Muscle layer of duodenum (tissue), 2 donors: Measurements from ENCODE around the gene PRSS23.
"Not testable (repeated sequence)": the region's sequence is repeated elsewhere in the genome, so short reads cannot be mapped to it uniquely, and the experiment has no call there.

ENCODE experiments used
- H3K27ac ChIP-seq: one replicate; pipeline ENCODE4 v1.7.0; 2013; ENCODE audit warnings: mild to moderate bottlenecking, low read length
- H3K27me3 ChIP-seq: one replicate; pipeline ENCODE4 v1.7.0; 2013; ENCODE audit warnings: low read depth, mild to moderate bottlenecking, control low read depth, low read length
- H3K36me3 ChIP-seq, 2 donors: one replicate each; pipeline ENCODE4 v1.7.0; 2013; ENCODE audit warnings: low read length in 2 of 2, control low read depth in 1 of 2, mild to moderate bottlenecking in 1 of 2; ENCODE audit not compliant: insufficient read depth in 2 of 2, control insufficient read depth in 1 of 2
- H3K4me1 ChIP-seq, 2 donors: one replicate each; pipeline ENCODE4 v1.7.0; 2013; ENCODE audit warnings: low read length in 2 of 2, mild to moderate bottlenecking in 2 of 2, control low read depth in 1 of 2, moderate library complexity in 1 of 2; ENCODE audit not compliant: insufficient read depth in 2 of 2, control insufficient read depth in 1 of 2
- H3K4me3 ChIP-seq, 2 donors: one replicate each; pipeline ENCODE4 v1.7.0; 2013; ENCODE audit warnings: low read length in 2 of 2, low read depth in 1 of 2, mild to moderate bottlenecking in 1 of 2
- H3K9me3 ChIP-seq, 2 donors: one replicate each; pipeline ENCODE4 v1.7.0; 2013; ENCODE audit warnings: low read length in 2 of 2, control low read depth in 1 of 2, mild to moderate bottlenecking in 1 of 2; ENCODE audit not compliant: control insufficient read depth in 1 of 2
- donor health status: healthy.

The PRSS23 gene

DNA sequence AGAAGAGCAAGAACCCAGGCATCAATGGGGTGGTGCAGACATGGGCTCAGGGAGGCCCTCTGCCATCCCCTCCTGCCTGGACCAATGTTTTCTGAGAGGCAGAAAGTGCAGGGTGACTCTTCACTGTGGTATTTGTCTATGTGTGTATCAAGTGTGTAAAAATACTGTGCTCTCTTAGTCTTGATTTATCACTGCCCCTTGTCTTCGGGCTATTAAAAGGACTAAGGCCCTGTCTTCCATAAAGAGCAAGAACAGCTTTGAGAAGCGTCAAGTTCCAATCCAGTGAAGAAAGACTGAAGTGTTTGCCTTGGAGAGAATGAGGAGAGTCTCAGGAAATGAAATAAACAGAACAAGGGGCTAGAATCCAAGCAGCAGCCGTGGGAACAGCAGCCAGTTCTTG is 14.4 kb downstream of the PRSS23 start:
- no peaks in the 10 kb centered on the region for H3K27me3 ChIP-seq
- no peaks in the 10 kb centered on the region for H3K36me3 ChIP-seq
- H3K9me3 ChIP-seq = no peaks in the 10 kb centered on the region
- H3K27ac ChIP-seq = peak overlapping the region; percentile 77
- H3K4me3 ChIP-seq = no peak overlapping the region
- H3K4me1 ChIP-seq = peaks cover 21 to 37% of the 10 kb centered on the region in 2 donors

GRCh38 chr11:86815726-86816125 is 15.4 kb downstream of the PRSS23 start:
- H3K4me3 ChIP-seq = no peak overlapping the region
- peak overlapping the region; percentile 77 for H3K27ac ChIP-seq
- no peaks in the 10 kb centered on the region for H3K9me3 ChIP-seq
- H3K36me3 ChIP-seq = no peaks in the 10 kb centered on the region
- H3K4me1 ChIP-seq = peaks cover 21 to 30% of the 10 kb centered on the region in 2 donors
- no peaks in the 10 kb centered on the region for H3K27me3 ChIP-seq

- Histone ChIP-seq H3K36me3 (no peaks in the 10 kb centered on the region), H3K9me3 (no peaks in the 10 kb centered on the region), H3K4me1 (peaks cover 21 to 26% of the 10 kb centered on the region in 2 donors), H3K27me3 (no peaks in the 10 kb centered on the region), H3K4me3 (no peak overlapping the region), H3K27ac (peak overlapping the region; percentile 77)
Measured at GRCh38 chr11:86816251-86816726, 15.9 kb downstream of the PRSS23 start.

GRCh38 chr11:86818462-86819192 is 18.3 kb downstream of the PRSS23 start:
- Histone ChIP-seq H3K27me3 (no peaks in the 10 kb centered on the region), H3K4me3 (no peak overlapping the region), H3K27ac (peak overlapping the region; percentile 16), H3K36me3 (no peaks in the 10 kb centered on the region), H3K4me1 (peaks cover 21 to 26% of the 10 kb centered on the region in 2 donors), H3K9me3 (no peaks in the 10 kb centered on the region)

GRCh38 chr11:86824139-86824538 is 23.8 kb downstream of the PRSS23 start:
- H3K27ac ChIP-seq, H3K36me3 ChIP-seq, H3K4me1 ChIP-seq, H3K4me3 ChIP-seq, H3K27me3 ChIP-seq, H3K9me3 ChIP-seq: not testable (repeated sequence)

DNA sequence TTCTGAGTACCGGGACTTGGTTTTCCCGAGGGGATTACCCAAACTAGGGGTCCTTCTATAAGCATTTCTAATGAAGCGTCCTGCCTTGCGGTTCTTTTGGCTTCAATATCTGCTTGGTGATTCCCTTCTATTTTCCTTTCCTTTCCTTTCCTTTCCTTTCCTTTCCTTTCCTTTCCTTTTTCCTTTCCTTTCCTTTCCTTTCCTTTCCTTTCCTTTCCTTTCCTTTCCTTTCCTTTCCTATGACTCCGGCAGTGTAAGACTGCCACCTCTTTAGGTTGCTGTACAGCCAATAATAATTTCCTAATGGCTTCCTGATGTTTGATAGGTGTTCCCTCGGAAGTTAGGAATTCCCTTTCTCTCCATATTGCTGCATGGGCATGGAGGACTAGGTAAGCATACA is 34.0 kb downstream of the PRSS23 start:
- H3K9me3 ChIP-seq, H3K27me3 ChIP-seq, H3K4me1 ChIP-seq, H3K4me3 ChIP-seq, H3K27ac ChIP-seq, H3K36me3 ChIP-seq: not testable (repeated sequence)

DNA sequence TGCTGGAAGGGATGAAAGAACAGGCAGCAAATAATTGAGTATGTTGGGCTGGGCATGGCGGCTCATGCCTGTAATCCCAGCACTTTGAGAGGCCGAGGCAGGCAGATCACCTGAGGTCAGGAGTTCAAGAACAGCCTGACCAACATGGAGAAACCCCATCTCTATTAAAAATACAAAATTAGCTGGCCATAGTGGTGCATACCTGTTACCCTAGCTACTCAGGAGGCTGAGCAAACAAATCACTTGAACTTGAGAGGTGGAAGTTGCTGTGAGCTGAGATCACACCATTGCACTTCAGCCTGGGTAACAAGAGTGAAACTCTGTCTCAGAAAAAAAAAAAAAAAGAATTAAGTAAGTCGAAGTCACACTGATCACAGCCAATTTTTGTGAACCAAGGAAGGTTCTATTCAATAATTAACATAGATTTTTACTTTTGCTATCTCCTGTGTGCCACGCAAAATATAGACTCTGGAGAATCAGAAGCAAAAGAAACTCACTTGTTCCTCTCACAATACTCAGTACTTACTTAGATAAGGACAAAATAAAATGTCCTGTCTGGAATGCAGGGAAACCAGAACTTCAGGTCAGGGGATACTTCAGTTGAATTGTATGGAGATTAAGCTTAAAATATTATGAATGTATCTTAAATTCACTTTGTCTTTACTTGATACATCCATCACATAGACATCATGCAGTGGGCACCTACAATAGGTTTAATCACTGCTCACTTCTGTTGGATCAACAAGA is 44.6 kb downstream of the PRSS23 start:
- not testable (repeated sequence) for H3K27ac ChIP-seq, H3K27me3 ChIP-seq, H3K4me3 ChIP-seq, H3K4me1 ChIP-seq, H3K9me3 ChIP-seq, H3K36me3 ChIP-seq

DNA sequence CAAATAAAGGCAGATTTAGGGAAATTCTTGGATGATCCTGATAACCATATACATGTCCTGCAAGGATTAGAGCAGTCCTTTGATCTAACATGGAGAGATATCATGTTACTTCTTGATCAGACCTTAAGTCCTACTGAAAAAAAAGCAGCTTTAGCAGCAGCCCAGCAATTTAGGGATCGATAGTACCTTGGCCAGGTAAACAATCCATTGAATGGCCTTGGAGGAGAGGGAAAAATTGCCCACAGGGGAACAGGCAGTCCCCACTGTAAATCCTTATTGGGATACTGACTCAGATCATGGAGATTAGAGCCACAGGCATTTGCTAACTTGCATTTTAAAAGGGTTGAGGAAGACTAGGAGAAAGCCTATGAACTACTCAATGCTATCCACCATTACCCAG is 47.8 kb downstream of the PRSS23 start:
- no peaks in the 10 kb centered on the region for H3K27me3 ChIP-seq
- H3K9me3 ChIP-seq = no peaks in the 10 kb centered on the region
- H3K4me3 ChIP-seq = no peak overlapping the region
- no peak overlapping the region for H3K27ac ChIP-seq
- H3K4me1 ChIP-seq = no peaks in the 10 kb centered on the region
- H3K36me3 ChIP-seq = no peaks in the 10 kb centered on the region

DNA sequence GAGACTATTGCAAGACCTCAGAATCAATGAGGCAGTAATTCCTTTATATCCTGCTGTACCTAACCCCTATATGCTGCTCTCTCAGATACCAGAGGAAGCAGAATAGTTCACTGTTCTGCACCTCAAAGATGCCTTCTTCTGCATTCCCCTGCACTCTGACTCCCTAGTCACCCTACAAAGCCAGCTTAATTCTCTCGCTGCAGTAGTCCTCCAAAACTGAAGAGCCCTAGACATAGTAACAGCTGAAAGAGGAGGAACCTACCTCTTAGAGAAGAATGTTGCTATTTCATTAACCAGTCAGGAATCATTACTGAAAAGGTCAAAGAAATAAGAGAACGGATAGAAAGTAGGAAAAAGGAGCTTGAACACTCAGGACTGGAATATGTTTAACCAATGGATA is 49.3 kb downstream of the PRSS23 start:
- Histone ChIP-seq H3K9me3 (no peaks in the 10 kb centered on the region), H3K27me3 (no peaks in the 10 kb centered on the region), H3K36me3 (no peaks in the 10 kb centered on the region), H3K4me3 (no peak overlapping the region), H3K27ac (no peak overlapping the region), H3K4me1 (no peaks in the 10 kb centered on the region)
